Osteocyte (in vitro differentiated cells): Measurements from ENCODE around the gene RIPK4. TPM values are rescaled to one million over a fixed set of nuclear protein-coding genes. Genes with fewer than 3 reads are reported as not detected.

Experiments used
- DNase-seq: peaks from one replicate; pipeline ENCODE4 v3.0.0; 2021; ENCODE audit warnings: mixed read lengths; ENCODE audit not compliant: unreplicated experiment; ENCODE audit errors: extremely low spot score
- H3K27ac Mint-ChIP-seq: one replicate; pipeline ENCODE4 v1.8.0; 2021; ENCODE audit warnings: mild to moderate bottlenecking, mixed read lengths; ENCODE audit not compliant: unreplicated experiment
- H3K27me3 Mint-ChIP-seq: one replicate; pipeline ENCODE4 v1.8.0; 2021; ENCODE audit warnings: mixed read lengths; ENCODE audit not compliant: unreplicated experiment
- H3K36me3 Mint-ChIP-seq: one replicate; pipeline ENCODE4 v1.8.0; 2021; ENCODE audit warnings: mixed read lengths; ENCODE audit not compliant: unreplicated experiment
- H3K4me1 Mint-ChIP-seq: one replicate; pipeline ENCODE4 v1.8.0; 2021; ENCODE audit warnings: mixed read lengths; ENCODE audit not compliant: unreplicated experiment
- H3K4me3 Mint-ChIP-seq: one replicate; pipeline ENCODE4 v1.8.0; 2021; ENCODE audit warnings: mild to moderate bottlenecking, moderate library complexity, mixed read lengths; ENCODE audit not compliant: unreplicated experiment
- H3K9me3 Mint-ChIP-seq: one replicate; pipeline ENCODE4 v1.8.0; 2021; ENCODE audit warnings: mixed read lengths; ENCODE audit not compliant: unreplicated experiment
- total RNA-seq: library from RNA; stranded (reverse); gene quantifications from 2 replicates; pipeline ENCODE4 v1.2.1, GENCODE V29; 2021
- TF ChIP-seq, protein P1 (sequence below): fragments of 200-600 bp; sonication (generic); IDR thresholded peaks from 2 replicates; pipeline ENCODE4 v1.5.0; 2021; ENCODE audit warnings: antibody characterized with exemption, mild to moderate bottlenecking, moderate library complexity

RIPK4 gene
- total RNA-seq, 1 donor from 2014 or later, result 2.4 TPM

DNA sequence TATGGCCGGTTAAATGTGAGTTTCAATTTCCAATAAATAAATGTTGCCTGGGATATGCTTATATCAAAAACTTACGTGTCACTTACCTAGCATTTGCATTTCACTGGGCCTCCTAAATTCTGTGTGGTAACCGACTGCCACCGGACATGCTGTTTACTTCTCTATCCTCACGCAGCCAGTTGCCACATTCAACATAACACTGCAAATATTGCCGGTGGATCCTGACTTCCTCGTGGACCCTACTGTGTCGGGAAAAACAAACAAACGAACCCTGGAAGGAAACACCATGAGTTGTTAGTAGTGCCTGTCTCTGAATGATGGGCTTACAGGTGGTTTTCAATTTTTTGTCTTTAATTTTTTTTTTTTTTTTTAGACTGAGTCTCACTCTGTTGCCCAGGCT lies 54.1 kb downstream of the RIPK4 start:
- TF ChIP-seq, protein P1, sequence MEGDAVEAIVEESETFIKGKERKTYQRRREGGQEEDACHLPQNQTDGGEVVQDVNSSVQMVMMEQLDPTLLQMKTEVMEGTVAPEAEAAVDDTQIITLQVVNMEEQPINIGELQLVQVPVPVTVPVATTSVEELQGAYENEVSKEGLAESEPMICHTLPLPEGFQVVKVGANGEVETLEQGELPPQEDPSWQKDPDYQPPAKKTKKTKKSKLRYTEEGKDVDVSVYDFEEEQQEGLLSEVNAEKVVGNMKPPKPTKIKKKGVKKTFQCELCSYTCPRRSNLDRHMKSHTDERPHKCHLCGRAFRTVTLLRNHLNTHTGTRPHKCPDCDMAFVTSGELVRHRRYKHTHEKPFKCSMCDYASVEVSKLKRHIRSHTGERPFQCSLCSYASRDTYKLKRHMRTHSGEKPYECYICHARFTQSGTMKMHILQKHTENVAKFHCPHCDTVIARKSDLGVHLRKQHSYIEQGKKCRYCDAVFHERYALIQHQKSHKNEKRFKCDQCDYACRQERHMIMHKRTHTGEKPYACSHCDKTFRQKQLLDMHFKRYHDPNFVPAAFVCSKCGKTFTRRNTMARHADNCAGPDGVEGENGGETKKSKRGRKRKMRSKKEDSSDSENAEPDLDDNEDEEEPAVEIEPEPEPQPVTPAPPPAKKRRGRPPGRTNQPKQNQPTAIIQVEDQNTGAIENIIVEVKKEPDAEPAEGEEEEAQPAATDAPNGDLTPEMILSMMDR, result no peak
- no peaks in the 10 kb centered on the region for H3K36me3 Mint-ChIP-seq
- no peak overlapping the region for H3K4me3 Mint-ChIP-seq
- no peak for DNase-seq
- H3K4me1 Mint-ChIP-seq, result peaks cover 5% of the 10 kb centered on the region
- H3K27me3 Mint-ChIP-seq, result peaks cover 20% of the 10 kb centered on the region
- H3K9me3 Mint-ChIP-seq, result no peaks in the 10 kb centered on the region
- no peak overlapping the region for H3K27ac Mint-ChIP-seq

DNA sequence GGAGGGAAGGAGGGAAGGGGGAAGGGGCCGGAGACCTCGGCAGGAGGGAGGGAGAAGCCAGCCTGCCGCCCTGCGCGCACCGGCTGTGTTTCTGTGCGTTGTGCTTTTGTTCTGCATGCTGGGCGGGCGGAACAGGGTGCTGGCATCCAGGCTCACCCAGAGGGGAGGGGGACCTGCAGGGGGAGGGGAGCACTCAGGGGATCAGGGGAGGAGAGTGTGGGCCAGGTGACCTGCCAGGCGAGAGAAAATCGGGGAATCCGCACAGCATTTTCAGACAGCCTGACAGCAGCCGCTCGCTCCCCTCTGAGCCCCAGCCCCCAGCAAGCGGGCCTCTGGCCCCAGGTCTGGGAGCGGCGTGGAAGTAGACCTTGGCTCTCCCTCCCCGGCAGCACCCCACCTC lies 54.7 kb downstream of the RIPK4 start:
- TF ChIP-seq, protein P1, result no peak
- peaks cover 5% of the 10 kb centered on the region for H3K4me1 Mint-ChIP-seq
- no peaks in the 10 kb centered on the region for H3K36me3 Mint-ChIP-seq
- no peak overlapping the region for H3K27ac Mint-ChIP-seq
- H3K9me3 Mint-ChIP-seq, result no peaks in the 10 kb centered on the region
- H3K4me3 Mint-ChIP-seq, result no peak overlapping the region
- DNase-seq, result no peak
- H3K27me3 Mint-ChIP-seq, result peaks cover 20% of the 10 kb centered on the region

DNA sequence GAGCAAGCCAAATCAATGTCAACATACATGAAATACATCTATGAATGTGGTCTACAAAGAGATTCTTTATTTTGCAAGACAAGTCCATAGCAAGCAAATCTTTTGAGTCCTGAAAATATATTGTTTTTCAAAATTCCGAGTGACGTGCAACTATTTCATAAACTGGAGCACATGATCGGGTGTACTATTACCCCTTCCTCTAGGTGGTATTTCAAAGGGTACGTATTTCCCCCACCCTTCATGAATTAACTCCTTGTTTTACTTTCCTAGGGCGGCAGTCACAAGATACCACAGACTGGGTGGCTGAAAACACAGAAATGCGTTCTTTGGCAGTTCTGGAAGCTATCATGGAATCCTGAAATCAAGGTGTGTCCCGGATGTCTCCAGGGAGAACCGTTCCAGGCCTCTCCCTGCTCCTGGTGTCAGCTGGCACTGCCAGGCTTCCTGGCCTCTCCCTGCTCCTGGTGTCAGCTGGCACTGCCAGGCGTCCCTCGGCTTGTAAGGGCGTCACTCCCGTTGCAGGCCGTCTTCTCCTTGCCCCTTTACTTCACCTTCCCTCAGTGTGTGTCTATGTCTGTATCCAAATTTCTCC lies 55.3 kb downstream of the RIPK4 start:
- no peaks in the 10 kb centered on the region for H3K36me3 Mint-ChIP-seq
- no peak overlapping the region for H3K4me3 Mint-ChIP-seq
- TF ChIP-seq, protein P1, result no peak
- H3K9me3 Mint-ChIP-seq, result no peaks in the 10 kb centered on the region
- H3K4me1 Mint-ChIP-seq, result peaks cover 5% of the 10 kb centered on the region
- DNase-seq, result no peak
- peaks cover 20% of the 10 kb centered on the region for H3K27me3 Mint-ChIP-seq
- H3K27ac Mint-ChIP-seq, result no peak overlapping the region

DNA sequence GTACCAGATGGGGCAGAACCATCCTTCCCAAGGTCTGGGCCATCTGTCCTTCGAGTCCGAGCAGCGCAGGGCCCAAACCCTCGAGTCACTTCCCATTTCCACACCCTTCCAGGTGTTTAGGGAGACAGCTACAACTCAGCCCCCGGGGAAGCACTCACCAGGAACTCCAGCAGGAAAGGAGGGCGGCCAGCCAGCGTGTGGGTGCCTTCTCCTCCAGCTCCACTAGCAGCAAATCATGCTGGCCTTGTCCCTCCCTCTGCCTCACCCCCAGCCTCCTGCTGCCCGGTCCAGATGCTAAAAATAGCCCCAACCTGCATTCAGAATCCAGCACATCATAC lies 56.1 kb downstream of the RIPK4 start:
- no peak for DNase-seq
- Mint-ChIP-seq H3K27me3 (peaks cover 18% of the 10 kb centered on the region), H3K4me1 (peaks cover 2% of the 10 kb centered on the region), H3K27ac (no peak overlapping the region), H3K4me3 (no peak overlapping the region), H3K9me3 (no peaks in the 10 kb centered on the region), H3K36me3 (no peaks in the 10 kb centered on the region)
- TF ChIP-seq, protein P1, result no peak

DNA sequence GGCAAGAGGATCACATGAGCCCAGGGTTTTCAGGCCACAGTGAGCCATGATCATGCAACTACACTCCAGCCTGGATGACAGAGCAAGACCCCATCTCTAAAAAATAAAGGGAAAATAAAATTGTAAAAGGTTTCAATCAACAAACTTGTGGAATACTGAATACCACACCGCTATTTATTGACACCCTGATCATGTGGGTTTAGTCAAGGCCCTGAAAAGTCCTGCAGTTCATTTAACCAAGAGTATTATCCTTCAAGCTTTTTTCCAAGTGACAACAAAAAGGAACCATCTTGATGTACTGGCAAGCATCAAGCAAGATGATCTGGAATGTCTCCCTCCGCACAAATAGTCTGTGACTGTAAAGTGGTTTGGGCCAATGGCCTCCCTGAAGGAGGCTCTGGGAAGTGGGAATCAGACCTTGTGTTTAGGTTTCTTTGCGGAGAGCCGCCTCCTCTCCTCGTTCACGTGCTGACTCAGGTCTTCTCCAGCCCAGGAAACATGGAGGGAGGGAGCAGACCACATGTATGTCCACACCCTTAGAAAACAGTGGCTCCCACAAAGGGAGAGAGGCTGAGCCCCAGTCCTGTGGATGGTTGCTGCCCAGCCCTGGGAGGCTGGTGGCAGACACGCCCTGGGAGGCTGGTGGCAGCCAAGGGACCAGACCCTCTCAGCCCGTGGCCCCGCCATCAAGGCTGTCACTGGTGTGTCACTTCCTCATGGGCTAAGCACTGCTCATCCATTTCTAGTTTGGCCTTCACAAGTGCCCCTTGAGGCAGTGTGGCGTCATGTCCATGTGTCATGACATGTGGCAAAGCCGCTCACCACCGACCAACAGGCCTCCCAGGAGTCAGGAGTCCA lies 56.7 kb downstream of the RIPK4 start:
- TF ChIP-seq, protein P1, result no peak
- Mint-ChIP-seq H3K4me3 (no peak overlapping the region), H3K4me1 (no peaks in the 10 kb centered on the region), H3K36me3 (no peaks in the 10 kb centered on the region), H3K27me3 (peaks cover 16% of the 10 kb centered on the region), H3K9me3 (no peaks in the 10 kb centered on the region), H3K27ac (no peak overlapping the region)
- DNase-seq, result no peak
